Measurements from ENCODE around the gene CLEC4C. TPM values are rescaled to one million over a fixed set of nuclear protein-coding genes. Genes with fewer than 3 reads are reported as not detected.

The CLEC4C gene
- total RNA-seq, 4 donors from 2014 or later: not detected

- TF ChIP-seq CTCF (IDR thresholded peaks at IDR 0.05) (no peak), POLR2A (IDR thresholded peaks at IDR 0.05) (no peak)
- intact Hi-C loops (cut with DNase I; ENCODE audit: low total_unique reads): no loop called here
- H3K4me3 ChIP-seq (ENCODE audit: low read depth, poor library complexity, severe bottlenecking): no peak within 1 kb of the TSS
- DNase-seq (ENCODE audit: low spot score in 2 of 2): no peak
- 70 to 80% methylated on average over 7 of the region's 7 CpGs for WGBS, 2 donors
Observed at GRCh38 chr12:7711133-7711532, 36.0 kb downstream of the CLEC4C start, which contains the start of gene DPPA3. Gene DPPA3 (plus strand): TSS chr12:7711433. CDS start chr12:7711571, 138 bp downstream.

DNA sequence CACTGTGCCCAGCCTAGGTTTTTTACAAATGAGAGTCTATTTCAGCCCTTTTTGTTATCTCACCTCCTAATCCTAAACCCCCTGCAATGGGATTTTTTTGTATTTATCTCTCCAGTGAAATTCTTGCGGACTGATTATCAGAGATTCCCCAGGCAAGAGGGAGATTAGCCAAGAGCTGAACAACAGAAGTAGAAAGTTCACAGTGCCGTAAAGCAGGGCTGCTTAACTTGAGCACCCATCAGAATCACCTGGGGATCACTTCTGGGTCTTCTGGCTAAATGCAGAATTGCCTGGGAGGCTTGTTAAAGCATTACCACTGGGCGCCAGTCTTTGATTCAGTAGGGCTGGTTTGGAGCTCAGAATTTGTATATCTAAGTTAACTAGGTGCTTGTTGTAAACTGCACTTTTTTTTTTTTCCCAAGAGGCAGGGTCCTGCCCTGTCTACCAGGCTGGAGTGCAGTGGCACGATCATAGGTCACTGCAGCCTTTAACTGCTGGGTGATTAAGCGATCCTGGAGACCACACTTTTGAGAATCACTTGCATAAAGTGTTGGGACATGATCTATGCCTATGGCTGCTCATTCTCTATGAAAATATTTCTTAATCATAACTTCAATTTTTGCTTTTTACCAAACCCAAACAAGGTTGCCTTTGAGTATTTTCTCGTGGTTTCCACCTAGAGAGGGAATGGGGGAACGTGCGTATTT, 37.1 kb downstream of the CLEC4C start:
- 57 to 65% methylated on average over 8 of the region's 8 CpGs for WGBS, 2 donors
- H3K4me3 ChIP-seq (ENCODE audit: low read depth, poor library complexity, severe bottlenecking): no peak overlapping the region
- TF ChIP-seq POLR2A (IDR thresholded peaks at IDR 0.05): no peak
- TF ChIP-seq CTCF (IDR thresholded peaks at IDR 0.05): no peak
- no peak for DNase-seq (ENCODE audit: low spot score in 2 of 2)
- intact Hi-C loops (cut with DNase I; ENCODE audit: low total_unique reads): no loop called here

- H3K4me3 ChIP-seq (ENCODE audit: low read depth, poor library complexity, severe bottlenecking): no peak overlapping the region
- no peak for DNase-seq (ENCODE audit: low spot score in 2 of 2)
- 86 to 92% methylated on average over 29 of the region's 29 CpGs for WGBS, 2 donors
- TF ChIP-seq CTCF (IDR thresholded peaks at IDR 0.05) (no peak), POLR2A (IDR thresholded peaks at IDR 0.05) (no peak)
- intact Hi-C loops (cut with DNase I; ENCODE audit: low total_unique reads): no loop called here
Observed at GRCh38 chr12:7705846-7706245, 41.3 kb downstream of the CLEC4C start.

DNA sequence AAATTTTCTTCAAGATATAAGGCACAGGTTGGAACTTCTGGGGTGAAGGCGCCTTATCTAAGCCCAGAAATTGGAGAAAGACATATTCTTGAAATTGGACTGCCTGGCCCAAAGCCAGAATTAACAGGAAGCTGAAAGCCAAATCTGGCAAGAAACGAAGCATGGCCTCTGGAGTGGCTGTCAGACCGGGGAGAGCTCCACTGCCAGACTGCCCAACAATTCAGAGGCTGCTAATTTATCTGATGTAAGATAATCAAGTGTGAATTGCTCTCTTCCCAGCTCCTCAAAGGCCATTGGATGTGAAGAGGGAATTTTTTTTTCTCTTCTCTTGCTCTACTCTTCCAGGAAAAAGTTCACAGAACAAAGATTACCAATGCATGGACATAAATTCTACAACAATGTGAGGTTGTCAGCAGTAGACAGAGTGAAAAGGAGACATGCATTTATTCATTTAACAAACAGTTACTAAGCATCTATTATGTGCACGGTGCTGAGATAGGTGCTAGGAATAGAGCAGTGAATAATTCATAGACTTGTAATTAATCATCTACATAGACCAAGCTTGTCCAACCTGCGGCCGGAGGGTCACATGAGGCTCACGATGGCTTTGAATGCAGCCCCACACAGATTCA, 51.5 kb downstream of the CLEC4C start, which contains the start of gene GDF3:
Gene GDF3, minus strand, starts transcription at position 210 of the 632 bp plus-strand sequence. Its CDS starts 47 bp downstream, at position 163.
- intact Hi-C loops (cut with DNase I; ENCODE audit: low total_unique reads): no loop called here
- WGBS, 2 donors: 48 to 49% methylated on average over 7 of the region's 7 CpGs
- TF ChIP-seq POLR2A (IDR thresholded peaks at IDR 0.05) (no peak), CTCF (IDR thresholded peaks at IDR 0.05) (no peak)
- no peak within 1 kb of the TSS for H3K4me3 ChIP-seq (ENCODE audit: low read depth, poor library complexity, severe bottlenecking)
- peak in 1 of 2 donors; percentile 17 for DNase-seq (ENCODE audit: low spot score in 2 of 2)

DNA sequence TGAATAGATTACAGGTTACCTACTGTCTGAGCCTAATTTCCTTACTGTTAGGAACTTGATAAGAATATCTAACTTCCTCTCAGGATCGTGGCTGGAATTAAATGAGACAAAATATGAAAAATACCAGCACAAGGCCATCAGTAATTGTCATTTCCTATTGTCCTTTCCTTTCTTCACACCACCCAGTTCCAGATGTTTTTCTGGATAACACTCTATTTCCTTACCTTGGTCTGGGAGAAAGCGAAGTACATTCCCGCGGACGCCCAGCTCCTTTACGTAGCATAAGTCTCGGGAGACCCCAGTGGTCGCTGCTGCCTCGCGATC, 52.0 kb downstream of the CLEC4C start:
- no peak overlapping the region for H3K4me3 ChIP-seq (ENCODE audit: low read depth, poor library complexity, severe bottlenecking)
- intact Hi-C loops (cut with DNase I; ENCODE audit: low total_unique reads): no loop called here
- 35 to 48% methylated on average over 10 of the region's 10 CpGs for WGBS, 2 donors
- no peak for DNase-seq (ENCODE audit: low spot score in 2 of 2)
- TF ChIP-seq POLR2A (IDR thresholded peaks at IDR 0.05) (no peak), CTCF (IDR thresholded peaks at IDR 0.05) (no peak)
